Measurements from ENCODE around the gene OR52B4. TPM values are rescaled to one million over a fixed set of nuclear protein-coding genes. Genes with fewer than 3 reads are reported as not detected.

Gene OR52B4
- total RNA-seq, 1 donor from 2014 or later = not detected

Other genes starting within 250 kb of the OR52B4 start
- gene TRIM21, start 25.3 kb upstream of the OR52B4 start, total RNA-seq = 7.8 TPM
- gene OR52K2, start 80.9 kb upstream of the OR52B4 start, total RNA-seq = not detected
- gene OR52K1, start 114.3 kb upstream of the OR52B4 start, total RNA-seq = not detected
- not detected for gene OR52M1, start 176.8 kb upstream of the OR52B4 start, total RNA-seq
- gene OR52I2, start 213.4 kb upstream of the OR52B4 start, total RNA-seq = not detected
- gene OR52I1, start 225.7 kb upstream of the OR52B4 start, total RNA-seq = not detected
- gene TRIM68, start 239.8 kb upstream of the OR52B4 start, total RNA-seq = 18.6 TPM